Epithelial cell of umbilical artery (primary cell): ENCODE data around the gene TAS2R14. TPM values are rescaled to one million over a fixed set of nuclear protein-coding genes. Genes with fewer than 3 reads are reported as not detected.

Experiments
- total RNA-seq: library from RNA; depleted of rRNA; stranded (reverse); fragments of >200 nt; gene quantifications from 2 replicates; pipeline ENCODE4 v1.2.3, GENCODE V29; 2014

The TAS2R14 gene
- total RNA-seq, result 1.3 and 2.4 TPM in 2 replicates

DNA sequence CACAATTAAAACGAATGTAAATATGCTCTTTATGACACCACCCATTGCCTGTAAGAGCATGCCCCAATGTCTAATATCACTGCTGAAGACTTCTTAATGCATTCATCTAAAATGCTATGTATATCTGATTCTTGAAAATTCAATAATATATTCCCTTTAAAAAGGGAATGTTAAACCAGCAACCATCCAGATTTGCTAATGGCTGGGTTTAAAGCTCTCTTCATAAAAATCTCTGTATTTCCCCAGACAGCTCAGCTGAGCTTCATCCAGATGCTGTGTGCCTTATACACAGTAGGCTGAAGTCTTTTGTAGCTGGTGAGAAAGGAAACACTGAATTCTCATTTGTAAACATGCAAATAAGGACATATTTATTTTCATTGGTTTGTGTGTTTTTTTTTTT lies at the start of gene TAS2R14:
Gene TAS2R14, minus strand, starts transcription at position 101 of the 400 bp plus-strand sequence. Its CDS starts 56 bp downstream, at position 45.

GRCh38 chr12:10986812-10987211 lies 47.7 kb upstream of the TAS2R14 start, which contains the start of gene TAS2R50:
Gene TAS2R50, minus strand, starts transcription at chr12:10986912. Its CDS starts 52 bp downstream, at chr12:10986860.

DNA sequence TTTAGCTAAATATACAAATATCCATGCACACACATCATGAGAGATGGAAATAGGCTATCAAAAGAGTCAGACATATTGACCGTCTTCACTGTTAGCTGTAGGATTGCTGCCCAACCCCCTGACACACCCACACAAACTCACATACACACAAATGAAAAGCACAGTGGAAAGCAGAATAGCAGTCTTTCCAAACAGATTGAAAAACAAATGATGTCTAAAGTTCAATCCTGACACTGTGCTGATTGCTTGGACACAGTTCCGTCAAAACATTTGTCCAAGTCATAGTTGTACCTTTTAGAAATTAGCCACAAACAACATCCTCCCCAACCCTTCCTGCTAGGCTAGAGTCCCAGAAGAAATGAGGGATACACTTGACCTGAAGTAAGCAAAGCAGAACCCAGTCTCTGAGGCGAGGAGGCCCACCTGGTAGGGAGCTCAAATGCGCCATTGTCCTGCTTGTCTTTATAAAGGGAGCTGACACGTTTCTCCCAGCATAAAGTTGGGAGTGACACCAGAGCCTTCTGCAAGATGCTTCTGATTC lies 10.2 kb downstream of the TAS2R14 start, which contains the start of gene PRH2:
Gene PRH2, plus strand, starts transcription at position 491 of the 541 bp plus-strand sequence. Its CDS starts 38 bp downstream, at position 529.

DNA sequence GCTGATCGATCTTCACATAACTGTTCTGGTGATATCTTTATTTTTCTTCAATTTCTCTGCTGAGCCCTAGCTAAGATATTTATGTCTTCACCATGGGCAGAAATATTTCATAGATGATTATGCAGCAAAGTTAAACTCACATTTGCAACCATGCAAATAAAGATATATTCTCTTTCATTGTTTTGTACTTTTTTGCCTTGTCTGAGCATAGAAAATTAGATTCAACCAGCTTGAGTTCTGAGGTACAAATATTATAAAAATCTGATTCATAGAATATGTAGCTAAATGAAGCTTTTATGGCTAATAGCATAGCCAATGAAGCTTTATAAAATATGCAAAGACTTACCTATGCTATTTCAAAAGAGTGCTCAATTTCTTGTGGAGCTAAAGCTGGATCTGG lies 29.6 kb downstream of the TAS2R14 start, which contains the start of gene TAS2R13:
Gene TAS2R13, minus strand, starts transcription at position 101 of the 400 bp plus-strand sequence. CDS start 264 bp downstream, outside the sequence.

Other genes with a start within 250 kb of the TAS2R14 start
- 156 and 217 TPM in 2 replicates for gene YBX3, start 215.9 kb downstream of the TAS2R14 start, total RNA-seq
- not detected in 2 replicates for gene TAS2R7, start 136.6 kb downstream of the TAS2R14 start, total RNA-seq
- not detected in 2 replicates for gene TAS2R8, start 132.0 kb downstream of the TAS2R14 start, total RNA-seq
- gene TAS2R9, start 129.1 kb downstream of the TAS2R14 start, total RNA-seq, result 0.32 TPM in 1 of 2 replicates, not detected in the other
- gene TAS2R10, start 112.9 kb downstream of the TAS2R14 start, total RNA-seq, result 0.97 and 1.7 TPM in 2 replicates
- 0.61 TPM in 1 of 2 replicates, not detected in the other for gene PRR4, start 89.8 kb downstream of the TAS2R14 start, total RNA-seq
- gene PRH1, start 55.0 kb downstream of the TAS2R14 start, total RNA-seq, result 9.1 and 12.6 TPM in 2 replicates
- gene TAS2R13, start 29.7 kb downstream of the TAS2R14 start, total RNA-seq, result 0.32 and 1.8 TPM in 2 replicates
- gene PRH2, start 10.0 kb downstream of the TAS2R14 start, total RNA-seq, result not detected in 2 replicates
- 1.9 and 2.1 TPM in 2 replicates for gene TAS2R50, start 47.6 kb upstream of the TAS2R14 start, total RNA-seq
- 1.6 and 2.4 TPM in 2 replicates for gene TAS2R20, start 59.0 kb upstream of the TAS2R14 start, total RNA-seq
- gene TAS2R19, start 83.4 kb upstream of the TAS2R14 start, total RNA-seq, result 4.0 and 5.5 TPM in 2 replicates
- gene TAS2R31, start 92.1 kb upstream of the TAS2R14 start, total RNA-seq, result 5.2 and 6.8 TPM in 2 replicates
- gene TAS2R46, start 123.0 kb upstream of the TAS2R14 start, total RNA-seq, result 2.1 and 3.2 TPM in 2 replicates
- gene TAS2R43, start 153.1 kb upstream of the TAS2R14 start, total RNA-seq, result under 0.01 and 1.7 TPM in 2 replicates
- 3.2 and 4.9 TPM in 2 replicates for gene TAS2R30, start 195.4 kb upstream of the TAS2R14 start, total RNA-seq
- 5.0 and 5.8 TPM in 2 replicates for gene SMIM10L1, start 231.9 kb upstream of the TAS2R14 start, total RNA-seq
- gene TAS2R42, start 247.7 kb upstream of the TAS2R14 start, total RNA-seq, result not detected in 2 replicates